H1 (cell line): ENCODE measurements around the gene DIDO1. TPM values are rescaled to one million over a fixed set of nuclear protein-coding genes. Genes with fewer than 3 reads are reported as not detected.

Experiments
- CREB1 ChIP-seq: IDR thresholded peaks from 2 replicates; pipeline ENCODE4 v1.6.1; 2012; ENCODE audit warnings: inconsistent platforms
- EGR1 ChIP-seq: IDR thresholded peaks from 2 replicates; pipeline ENCODE4 v1.6.1; 2011; ENCODE audit warnings: low read depth, low read length, borderline replicate concordance
- GTF2F1 ChIP-seq: IDR thresholded peaks from 2 replicates; pipeline ENCODE4 v1.6.1; 2012; ENCODE audit warnings: low read depth, low read length, improper control_type of control experiment, borderline replicate concordance
- TEAD4 ChIP-seq: IDR thresholded peaks from 2 replicates; pipeline ENCODE4 v1.6.1; 2012; ENCODE audit warnings: low read depth, low read length, inconsistent platforms, mixed read lengths
- USF2 ChIP-seq: IDR thresholded peaks from 2 replicates; pipeline ENCODE4 v1.6.1; 2011; ENCODE audit warnings: low read length, improper control_type of control experiment
- polyA plus RNA-seq, 7 experiments: library from polyadenylated mRNA; depleted of rRNA in 3 of 7; stranded (reverse) in 5 of 7; unstranded in 2 of 7; fragments of >200 nt in 5 of 7; fragments of 200-250 nt in 2 of 7; gene quantifications; 1 replicate in 5 of 7; 2 replicates in 1 of 7; 4 replicates in 1 of 7; pipeline versions ENCODE4 v1.2.1 to v1.2.3, GENCODE V29; 2011 to 2013; ENCODE audit warnings: missing spikeins in 2 of 7, mixed read lengths in 2 of 7
- total RNA-seq: library from RNA; stranded (reverse); fragmentation: NEBNext Ultra II Directional; extraction: Animal tissue kit (Norgen Biotek cat#: 25700); gene quantifications from 2 replicates; pipeline ENCODE4 v1.2.1, GENCODE V29; 2021
- TF ChIP-seq, protein P1 (sequence below), 3 experiments: IDR thresholded peaks; 1 replicate in 2 of 3; 2 replicates in 1 of 3; pipeline versions ENCODE4 v1.5.1 to v1.6.1; 2011; ENCODE audit warnings: low read length in 3 of 3, mild to moderate bottlenecking in 3 of 3, inconsistent platforms in 2 of 3, low read depth in 1 of 3, moderate library complexity in 1 of 3; ENCODE audit not compliant: insufficient read depth in 1 of 3; ENCODE audit errors: control extremely low read depth in 1 of 3
- TF ChIP-seq, protein P2 (sequence below): IDR thresholded peaks from 2 replicates; pipeline ENCODE4 v1.6.1; 2012; ENCODE audit warnings: inconsistent platforms

The DIDO1 gene
- total and polyA plus RNA-seq, 2 of the 8 experiments (the other 6 are each of a cell fraction or from before 2014, with no cell fraction given) = 53.6 to 82.8 TPM

DNA sequence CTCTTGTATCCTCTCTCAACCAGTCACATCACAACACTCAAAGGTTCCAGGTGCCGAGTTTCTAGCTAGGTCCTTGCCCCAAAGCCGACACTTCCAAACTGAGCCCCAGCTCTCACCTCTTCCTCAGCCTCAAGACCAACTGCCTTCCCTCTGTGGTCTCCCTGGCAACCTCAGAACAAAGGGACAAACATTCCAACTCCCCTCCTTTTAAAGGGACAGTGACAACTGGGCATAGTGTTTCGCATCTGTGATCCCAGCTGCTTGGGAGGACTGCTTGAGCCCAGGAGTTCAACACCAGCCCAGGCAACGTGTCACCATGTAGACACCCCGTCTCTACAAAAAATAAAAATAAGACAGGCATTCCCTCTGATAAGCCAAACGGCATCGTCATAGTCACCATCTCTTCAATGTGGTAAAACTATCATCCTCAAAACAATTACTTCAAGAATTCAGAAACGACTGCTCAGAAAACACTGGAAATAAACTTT, 11.3 kb downstream of the DIDO1 start (continued):
- TF ChIP-seq GTF2F1 (no peak), TEAD4 (peak; percentile 88), CREB1 (no peak), USF2 (no peak), EGR1 (no peak)
- TF ChIP-seq, protein P1, sequence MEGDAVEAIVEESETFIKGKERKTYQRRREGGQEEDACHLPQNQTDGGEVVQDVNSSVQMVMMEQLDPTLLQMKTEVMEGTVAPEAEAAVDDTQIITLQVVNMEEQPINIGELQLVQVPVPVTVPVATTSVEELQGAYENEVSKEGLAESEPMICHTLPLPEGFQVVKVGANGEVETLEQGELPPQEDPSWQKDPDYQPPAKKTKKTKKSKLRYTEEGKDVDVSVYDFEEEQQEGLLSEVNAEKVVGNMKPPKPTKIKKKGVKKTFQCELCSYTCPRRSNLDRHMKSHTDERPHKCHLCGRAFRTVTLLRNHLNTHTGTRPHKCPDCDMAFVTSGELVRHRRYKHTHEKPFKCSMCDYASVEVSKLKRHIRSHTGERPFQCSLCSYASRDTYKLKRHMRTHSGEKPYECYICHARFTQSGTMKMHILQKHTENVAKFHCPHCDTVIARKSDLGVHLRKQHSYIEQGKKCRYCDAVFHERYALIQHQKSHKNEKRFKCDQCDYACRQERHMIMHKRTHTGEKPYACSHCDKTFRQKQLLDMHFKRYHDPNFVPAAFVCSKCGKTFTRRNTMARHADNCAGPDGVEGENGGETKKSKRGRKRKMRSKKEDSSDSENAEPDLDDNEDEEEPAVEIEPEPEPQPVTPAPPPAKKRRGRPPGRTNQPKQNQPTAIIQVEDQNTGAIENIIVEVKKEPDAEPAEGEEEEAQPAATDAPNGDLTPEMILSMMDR (IDR thresholded peaks at IDR 0.05; ENCODE audit: control extremely low read depth in 1 of 3, insufficient read depth in 1 of 3, low read depth in 1 of 3, low read length in 3 of 3) = no peak
- TF ChIP-seq, protein P2, sequence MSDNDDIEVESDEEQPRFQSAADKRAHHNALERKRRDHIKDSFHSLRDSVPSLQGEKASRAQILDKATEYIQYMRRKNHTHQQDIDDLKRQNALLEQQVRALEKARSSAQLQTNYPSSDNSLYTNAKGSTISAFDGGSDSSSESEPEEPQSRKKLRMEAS = no peak
- TF ChIP-seq, all 59 proteins: peak for 9
